B cell (primary cell): Measurements from ENCODE around the gene GRN. TPM values are rescaled to one million over a fixed set of nuclear protein-coding genes. Genes with fewer than 3 reads are reported as not detected.
A peak's percentile ranks its signal among the peaks of the same experiment; 100 is the strongest.
"Not testable (repeated sequence)": the region's sequence is repeated elsewhere in the genome, so short reads cannot be mapped to it uniquely, and the experiment has no call there.

ENCODE experiments used
- ATAC-seq: fragments of 200-7000 bp; cut with Tn5 transposase; one replicate; pipeline ENCODE4 v1.10.0; 2021; ENCODE audit warnings: low read depth, mild to moderate bottlenecking, moderate number of reproducible peaks, moderate library complexity
- CTCF ChIA-PET: fragments of 350-600 bp; sonication (Branson Sonifier 250); formaldehyde crosslinking; loops from one replicate; lab custom pipeline; 2021; ENCODE audit warnings: antibody characterized with exemption, inconsistent platforms; lab: Charles Lee
- POLR2A ChIA-PET: fragments of 350-600 bp; sonication (Branson Sonifier 250); formaldehyde crosslinking; loops from one replicate; lab custom pipeline; 2021; ENCODE audit warnings: antibody characterized with exemption; lab: Charles Lee
- DNase-seq: peaks from one replicate; pipeline ENCODE4 v3.0.0; 2013
- H2AFZ ChIP-seq: 2 replicates; pipeline ENCODE4 v1.6.1; 2012; ENCODE audit warnings: mild to moderate bottlenecking, low read depth, low read length; ENCODE audit not compliant: insufficient read depth, poor library complexity, severe bottlenecking
- H3K27ac ChIP-seq, 2 donors: 1 replicate in 1 of 2; 2 replicates in 1 of 2; pipeline ENCODE4 v1.5.1; 2012 to 2013; ENCODE audit warnings: low read length in 2 of 2, mild to moderate bottlenecking in 2 of 2, moderate library complexity in 1 of 2
- H3K27me3 ChIP-seq, 4 experiments: fragments of 200-600 bp in 1 of 4; sonication (generic) in 1 of 4; replicated peaks in 1 of 4; 1 replicate in 2 of 4; 2 replicates in 2 of 4; pipeline versions ENCODE4 v1.6.1 to v1.7.0; 2013 to 2016; ENCODE audit warnings: low read length in 3 of 4, mild to moderate bottlenecking in 2 of 4, mixed read lengths in 1 of 4, moderate library complexity in 1 of 4; ENCODE audit not compliant: insufficient read depth in 4 of 4, control insufficient read depth in 3 of 4; ENCODE audit errors: control extremely low read depth in 1 of 4
- H3K36me3 ChIP-seq, 2 experiments: replicated peaks in 1 of 2; 1 replicate in 1 of 2; 2 replicates in 1 of 2; pipeline versions ENCODE4 v1.6.1 to v1.7.1; 2013; ENCODE audit warnings: low read length in 1 of 2; ENCODE audit not compliant: insufficient read depth in 2 of 2, control insufficient read depth in 1 of 2; ENCODE audit errors: control extremely low read depth in 1 of 2, extremely low read depth in 1 of 2
- H3K4me1 ChIP-seq, 2 donors: fragments of 200-600 bp in 1 of 2; sonication (generic) in 1 of 2; 1 replicate in 1 of 2; 2 replicates in 1 of 2; pipeline versions ENCODE4 v1.5.1 to v1.6.1; 2013 to 2017; ENCODE audit warnings: low read length in 2 of 2; ENCODE audit not compliant: control insufficient read depth in 2 of 2, insufficient read depth in 2 of 2
- H3K4me2 ChIP-seq: replicated peaks from 2 replicates; pipeline ENCODE3; 2012; ENCODE audit warnings: mild to moderate bottlenecking, low read depth, low read length; ENCODE audit not compliant: poor library complexity, severe bottlenecking
- H3K4me3 ChIP-seq, 5 experiments: fragments of 200-600 bp in 1 of 5; sonication (generic) in 1 of 5; 1 replicate in 3 of 5; 2 replicates in 2 of 5; pipeline versions ENCODE4 v1.5.1 to v1.7.0; 2011 to 2016; ENCODE audit warnings: low read length in 4 of 5, mild to moderate bottlenecking in 4 of 5, low read depth in 2 of 5, control low read depth in 1 of 5, moderate library complexity in 1 of 5; ENCODE audit not compliant: insufficient read depth in 1 of 5; ENCODE audit errors: control extremely low read depth in 1 of 5, extremely low read depth in 1 of 5
- H3K79me2 ChIP-seq: fragments of 200-600 bp; sonication (generic); one replicate; pipeline ENCODE4 v1.6.0; 2016; ENCODE audit warnings: low read length; ENCODE audit not compliant: control insufficient read depth, insufficient read depth
- H3K9ac ChIP-seq: fragments of 200-600 bp; sonication (generic); 2 replicates; pipeline ENCODE4 v1.6.1; 2017; ENCODE audit warnings: mild to moderate bottlenecking, low read length, moderate library complexity
- H3K9me3 ChIP-seq, 3 donors: one replicate each; pipeline versions ENCODE4 v1.6.1 to v1.7.1; 2013; ENCODE audit warnings: low read length in 2 of 3; ENCODE audit not compliant: control insufficient read depth in 2 of 3, insufficient read depth in 1 of 3; ENCODE audit errors: control extremely low read depth in 1 of 3
- H4K20me1 ChIP-seq: 2 replicates; pipeline ENCODE4 v1.6.0; 2012; ENCODE audit warnings: mild to moderate bottlenecking, low read length; ENCODE audit not compliant: insufficient read depth, control insufficient read depth, poor library complexity, severe bottlenecking
- H3K27ac Mint-ChIP-seq: one replicate; pipeline ENCODE4 v1.8.0; 2021; ENCODE audit warnings: mixed read lengths
- H3K27me3 Mint-ChIP-seq: one replicate; pipeline ENCODE4 v1.8.0; 2021; ENCODE audit warnings: mixed read lengths
- H3K4me1 Mint-ChIP-seq: one replicate; pipeline ENCODE4 v1.8.0; 2021; ENCODE audit warnings: mixed read lengths
- H3K4me3 Mint-ChIP-seq: one replicate; pipeline ENCODE4 v1.8.0; 2021; ENCODE audit warnings: mixed read lengths
- H3K9me3 Mint-ChIP-seq: one replicate; pipeline ENCODE4 v1.8.0; 2022; ENCODE audit warnings: mixed read lengths; ENCODE audit not compliant: insufficient read depth
- CTCF ChIP-seq: fragments of 200-600 bp; IDR thresholded peaks from one replicate; pipeline ENCODE4 v1.8.0; 2022; ENCODE audit warnings: antibody characterized with exemption, mild to moderate bottlenecking
- EZH2 ChIP-seq: IDR thresholded peaks from 2 replicates; pipeline ENCODE4 v1.6.1; 2012; ENCODE audit warnings: borderline replicate concordance, low read depth, mild to moderate bottlenecking, moderate library complexity, low read length; ENCODE audit not compliant: insufficient read depth, poor library complexity, severe bottlenecking
- WGBS: methylation state at CpG from one replicate; pipeline ENCODE4 v1.1.5; 2013; ENCODE audit warnings: missing lambda C conversion rate; ENCODE audit not compliant: insufficient coverage; 5-methylcytosine and 5-hydroxymethylcytosine counted together
- intact Hi-C: fragments of 100-400 bp; cut with micrococcal nuclease; formaldehyde crosslinking; loops from one replicate; pipeline ENCODE4 v1.10.0; 2022
- polyA plus RNA-seq: library from polyadenylated mRNA; depleted of rRNA; stranded (reverse); fragments of >200 nt; gene quantifications from 2 replicates; pipeline ENCODE4 v1.2.3, GENCODE V29; 2012
- total RNA-seq, 2 donors: library from RNA; stranded (reverse); fragments of 120-200 nt in 1 of 2; gene quantifications; 1 replicate in 1 of 2; 2 replicates in 1 of 2; pipeline versions ENCODE4 v1.2.3 to v1.2.4, GENCODE V29; 2013 to 2022

Gene GRN
- total and polyA plus RNA-seq, 2 donors (not counting 1 experiment from before 2014, with no cell fraction given), result 187 to 226 TPM

- no peak overlapping the region for H3K4me2 ChIP-seq
- ATAC-seq, result no peak
- no peaks in the 10 kb centered on the region for H3K9me3 Mint-ChIP-seq
- H3K4me3 ChIP-seq, result no peak overlapping the region
- peaks cover 48% of the 10 kb centered on the region for H3K27me3 Mint-ChIP-seq
- H3K4me3 Mint-ChIP-seq, result no peak overlapping the region
- H3K36me3 ChIP-seq, result no peaks in the 10 kb centered on the region
- peaks cover 10 to 12% of the 10 kb centered on the region in 2 donors for H3K4me1 ChIP-seq
- H2AFZ ChIP-seq, result no peak overlapping the region
- no peak overlapping the region for H3K9ac ChIP-seq
- intact Hi-C loops, result no loop called here
- WGBS, result 89% methylated on average over 4 of the region's 7 CpGs
- DNase-seq, result no peak
- no peaks in the 10 kb centered on the region for H3K79me2 ChIP-seq
- H3K9me3 ChIP-seq, result no peaks in the 10 kb centered on the region
- H3K27ac Mint-ChIP-seq, result no peak overlapping the region
- ChIA-PET POLR2A (no interaction called here), CTCF (interaction anchor here (0.9 to 1.5 kb wide), 3 partner anchors 9 to 157 kb away, joined by 3 to 4 read pairs (median 3); no protein-coding TSS in a partner anchor)
- peaks cover 0 to 28% (median 11%) of the 10 kb centered on the region in 4 experiments for H3K27me3 ChIP-seq
- peaks cover 5% of the 10 kb centered on the region for H3K4me1 Mint-ChIP-seq
- no peak overlapping the region for H3K27ac ChIP-seq
- H4K20me1 ChIP-seq, result no peaks in the 10 kb centered on the region
- TF ChIP-seq EZH2, result no peak
- no peak for TF ChIP-seq CTCF
Observed at GRCh38 chr17:44367231-44367979, 22.3 kb downstream of the GRN start.

- H3K9me3 ChIP-seq, H3K27ac Mint-ChIP-seq, intact Hi-C loops, H3K4me3 Mint-ChIP-seq, H3K36me3 ChIP-seq, H3K4me1 ChIP-seq, DNase-seq, H3K9ac ChIP-seq, H4K20me1 ChIP-seq, H3K4me2 ChIP-seq, H3K4me3 ChIP-seq, H3K79me2 ChIP-seq, POLR2A ChIA-PET, H3K4me1 Mint-ChIP-seq, H3K9me3 Mint-ChIP-seq, H2AFZ ChIP-seq, H3K27ac ChIP-seq, ATAC-seq: not testable (repeated sequence)
- peaks cover 0 to 18% (median 7%) of the 10 kb centered on the region in 4 experiments for H3K27me3 ChIP-seq
- CTCF ChIA-PET, result interaction anchor here (1.4 kb wide), 1 partner anchor 14 kb away, joined by 4 read pairs; no protein-coding TSS in a partner anchor
- 96% methylated on average over 34 of the region's 42 CpGs for WGBS
- H3K27me3 Mint-ChIP-seq, result peaks cover 53% of the 10 kb centered on the region
Observed at GRCh38 chr17:44368391-44369243, 23.5 kb downstream of the GRN start.

- H3K9me3 Mint-ChIP-seq, POLR2A ChIA-PET, H2AFZ ChIP-seq: not testable (repeated sequence)
Observed at GRCh38 chr17:44369414-44370023, 24.4 kb downstream of the GRN start.

More at GRCh38 chr17:44369414-44370023, 24.4 kb downstream of the GRN start:
- DNase-seq, H3K4me1 Mint-ChIP-seq, H4K20me1 ChIP-seq, H3K27ac Mint-ChIP-seq, H3K79me2 ChIP-seq, H3K27ac ChIP-seq, H3K4me2 ChIP-seq, ATAC-seq, H3K36me3 ChIP-seq, H3K4me1 ChIP-seq, H3K9me3 ChIP-seq, intact Hi-C loops, H3K4me3 ChIP-seq, H3K9ac ChIP-seq: not testable (repeated sequence)
- Mint-ChIP-seq H3K4me3 (peak overlapping the region; percentile 48), H3K27me3 (peaks cover 58% of the 10 kb centered on the region)
- CTCF ChIA-PET, result interaction anchor here (1.4 kb wide), 1 partner anchor 15 kb away, joined by 4 read pairs; no protein-coding TSS in a partner anchor
- peaks cover 0 to 21% (median 7%) of the 10 kb centered on the region in 4 experiments for H3K27me3 ChIP-seq
- 57% methylated on average over 7 of the region's 17 CpGs for WGBS
